IMR-90 (cell line): ENCODE measurements around the gene RAP1GAP. TPM values are rescaled to one million over a fixed set of nuclear protein-coding genes. Genes with fewer than 3 reads are reported as not detected.

Source experiments
- ATAC-seq: fragments of 200-7000 bp; cut with Tn5 transposase; 2 replicates; pipeline ENCODE4 v1.9.1; 2020; ENCODE audit warnings: low read depth, mild to moderate bottlenecking, moderate library complexity
- BruUV-seq: library from RNA; stranded (reverse); fragments of 400-500 nt; replicated peaks from 2 replicates; lab custom pipeline; 2021; lab: Mats Ljungman, UMichigan
- CTCF ChIA-PET: fragments of 300-600 bp; formaldehyde crosslinking; extraction: SDS; loops from one replicate; lab custom pipeline; 2021; ENCODE audit warnings: antibody characterized with exemption; lab: Yijun Ruan, JAX
- POLR2A ChIA-PET: fragments of 300-600 bp; sonication (Branson Sonifier 250); formaldehyde crosslinking; loops from one replicate; lab custom pipeline; 2022; ENCODE audit warnings: antibody characterized with exemption; ENCODE audit not compliant: unreplicated experiment; lab: Charles Lee
- DNase-seq: peaks from one replicate; pipeline ENCODE4 v3.0.0; 2013
- H2AFZ ChIP-seq: replicated peaks from 2 replicates; pipeline ENCODE3; 2013; ENCODE audit warnings: low read length, mild to moderate bottlenecking; ENCODE audit not compliant: poor library complexity
- H2AK5ac ChIP-seq: 2 replicates; pipeline ENCODE4 v1.6.1; 2013; ENCODE audit warnings: low read depth, low read length, inconsistent platforms
- H2AK9ac ChIP-seq: replicated peaks from 2 replicates; pipeline ENCODE3; 2013; ENCODE audit warnings: mild to moderate bottlenecking, low read depth, low read length, moderate library complexity; ENCODE audit not compliant: poor library complexity
- H2BK120ac ChIP-seq: 2 replicates; pipeline ENCODE4 v1.6.1; 2013; ENCODE audit warnings: low read depth, low read length, inconsistent platforms
- H2BK15ac ChIP-seq: 3 replicates; pipeline ENCODE4 v1.6.1; 2013; ENCODE audit warnings: low read depth, low read length, inconsistent platforms
- H2BK20ac ChIP-seq: 2 replicates; pipeline ENCODE4 v1.6.1; 2013; ENCODE audit warnings: low read depth, mild to moderate bottlenecking, inconsistent platforms, low read length, moderate library complexity
- H2BK5ac ChIP-seq: 2 replicates; pipeline ENCODE4 v1.6.1; 2013; ENCODE audit warnings: mild to moderate bottlenecking, low read depth, low read length, inconsistent platforms; ENCODE audit not compliant: poor library complexity, severe bottlenecking
- H3K14ac ChIP-seq: replicated peaks from 2 replicates; pipeline ENCODE4 v1.6.1; 2013; ENCODE audit warnings: low read depth, low read length, inconsistent platforms
- H3K18ac ChIP-seq: 2 replicates; pipeline ENCODE4 v1.6.1; 2013; ENCODE audit warnings: low read depth, low read length, control low read depth
- H3K23ac ChIP-seq: 2 replicates; pipeline ENCODE4 v1.6.1; 2013; ENCODE audit warnings: low read depth, low read length, inconsistent platforms
- H3K27ac ChIP-seq: 2 replicates; pipeline ENCODE4 v1.5.1; 2013; ENCODE audit warnings: mild to moderate bottlenecking, control low read depth, low read length; ENCODE audit not compliant: insufficient read depth
- H3K27me3 ChIP-seq: 2 replicates; pipeline ENCODE4 v1.6.1; 2013; ENCODE audit warnings: low read length; ENCODE audit not compliant: control insufficient read depth, insufficient read depth
- H3K36me3 ChIP-seq: 2 replicates; pipeline ENCODE4 v1.6.1; 2013; ENCODE audit warnings: low read length, mixed read lengths; ENCODE audit not compliant: control insufficient read depth, insufficient read depth
- H3K4ac ChIP-seq: 2 replicates; pipeline ENCODE4 v1.6.1; 2013; ENCODE audit warnings: low read depth, low read length, inconsistent platforms
- H3K4me1 ChIP-seq: 2 replicates; pipeline ENCODE4 v1.6.1; 2013; ENCODE audit warnings: low read length, mixed read lengths; ENCODE audit not compliant: control insufficient read depth, insufficient read depth
- H3K4me2 ChIP-seq: 2 replicates; pipeline ENCODE4 v1.6.1; 2013; ENCODE audit warnings: low read depth, mild to moderate bottlenecking, control low read depth, low read length, moderate library complexity
- H3K4me3 ChIP-seq: 2 replicates; pipeline ENCODE4 v1.5.1; 2013; ENCODE audit warnings: low read depth, mild to moderate bottlenecking, control low read depth, low read length, moderate library complexity; ENCODE audit not compliant: insufficient read depth
- H3K56ac ChIP-seq: 2 replicates; pipeline ENCODE4 v1.6.1; 2013; ENCODE audit warnings: low read length, inconsistent platforms; ENCODE audit not compliant: insufficient read depth; ENCODE audit errors: extremely low read depth
- H3K79me1 ChIP-seq, 2 experiments: 2 replicates each; pipeline ENCODE4 v1.6.1; 2013; ENCODE audit warnings: low read length in 2 of 2, inconsistent platforms in 1 of 2, low read depth in 1 of 2
- H3K9ac ChIP-seq: 2 replicates; pipeline ENCODE4 v1.6.1; 2013; ENCODE audit warnings: low read depth, low read length, control low read depth
- H3K9me1 ChIP-seq: 2 replicates; pipeline ENCODE4 v1.6.1; 2013; ENCODE audit warnings: low read length, inconsistent platforms; ENCODE audit not compliant: insufficient read depth
- H3K9me3 ChIP-seq: 2 replicates; pipeline ENCODE4 v1.6.1; 2013; ENCODE audit warnings: low read length; ENCODE audit not compliant: control insufficient read depth, insufficient read depth
- H4K20me1 ChIP-seq: 2 replicates; pipeline ENCODE4 v1.6.1; 2013; ENCODE audit warnings: low read length, inconsistent platforms; ENCODE audit not compliant: insufficient read depth
- H4K5ac ChIP-seq: 2 replicates; pipeline ENCODE4 v1.6.1; 2013; ENCODE audit warnings: mild to moderate bottlenecking, low read depth, low read length, control low read depth
- H4K8ac ChIP-seq, 2 experiments: 2 replicates each; pipeline ENCODE4 v1.6.1; 2013; ENCODE audit warnings: low read depth in 2 of 2, low read length in 2 of 2, control low read depth in 1 of 2, inconsistent platforms in 1 of 2
- H4K91ac ChIP-seq: 2 replicates; pipeline ENCODE4 v1.6.1; 2013; ENCODE audit warnings: low read depth, low read length, inconsistent platforms; ENCODE audit not compliant: insufficient read depth
- BHLHE40 ChIP-seq: fragments of 150-350 bp; IDR thresholded peaks from 2 replicates; pipeline ENCODE4 v1.6.1; 2016; ENCODE audit warnings: mild to moderate bottlenecking, low read depth, low read length
- CEBPB ChIP-seq: IDR thresholded peaks from 2 replicates; pipeline ENCODE4 v1.6.1; 2012; ENCODE audit warnings: low read depth, low read length, improper control_type of control experiment
- CHD1 ChIP-seq: IDR thresholded peaks from 2 replicates; pipeline ENCODE4 v1.6.1; 2012; ENCODE audit warnings: low read depth, low read length, improper control_type of control experiment
- FOS ChIP-seq: fragments of 150-350 bp; IDR thresholded peaks from 2 replicates; pipeline ENCODE4 v1.6.1; 2016; ENCODE audit warnings: low read depth, low read length
- MAFK ChIP-seq: IDR thresholded peaks from 2 replicates; pipeline ENCODE4 v1.6.1; 2012; ENCODE audit warnings: low read depth, low read length, improper control_type of control experiment
- MAZ ChIP-seq: IDR thresholded peaks from 2 replicates; pipeline ENCODE4 v1.6.1; 2012; ENCODE audit warnings: low read depth, mild to moderate bottlenecking, low read length, improper control_type of control experiment, moderate library complexity, borderline replicate concordance
- MXI1 ChIP-seq: IDR thresholded peaks from 2 replicates; pipeline ENCODE4 v1.6.1; 2012; ENCODE audit warnings: low read depth, mild to moderate bottlenecking, low read length, moderate library complexity, borderline replicate concordance
- NFE2L2 ChIP-seq: fragments of 150-350 bp; IDR thresholded peaks from 2 replicates; pipeline ENCODE4 v1.6.1; 2016; ENCODE audit warnings: low read depth, mild to moderate bottlenecking, low read length
- POLR2A ChIP-seq: IDR thresholded peaks from 2 replicates; pipeline ENCODE4 v1.6.1; 2012; ENCODE audit warnings: mild to moderate bottlenecking, low read depth, low read length
- RAD21 ChIP-seq: IDR thresholded peaks from 2 replicates; pipeline ENCODE4 v1.6.1; 2012; ENCODE audit warnings: low read length, improper control_type of control experiment
- RFX5 ChIP-seq: IDR thresholded peaks from 2 replicates; pipeline ENCODE4 v1.8.0; 2012; ENCODE audit warnings: low read depth, mild to moderate bottlenecking, low read length, moderate library complexity
- SMC3 ChIP-seq: fragments of 150-350 bp; IDR thresholded peaks from 2 replicates; pipeline ENCODE4 v1.6.1; 2016; ENCODE audit warnings: low read depth, mild to moderate bottlenecking, antibody characterized with exemption, low read length, moderate library complexity
- WGBS, 2 experiments: methylation state at CpG; one replicate each; pipeline versions ENCODE4 v1.1.5 to v1.1.7; 2013; ENCODE audit warnings: missing lambda C conversion rate in 2 of 2; ENCODE audit not compliant: insufficient read length in 1 of 2; ENCODE audit errors: extremely low coverage in 2 of 2; 5-methylcytosine and 5-hydroxymethylcytosine counted together
- dilution Hi-C: fragments of 300-500 bp; cut with HindIII; formaldehyde crosslinking; loops from one replicate; pipeline ENCODE4 v1.14.3; 2018; ENCODE audit warnings: low sequenced_read_pairs; ENCODE audit not compliant: unreplicated experiment
- in situ Hi-C: fragments of 300-500 bp; cut with MboI; formaldehyde crosslinking; loops from 3 replicates; pipeline ENCODE4 v1.14.3; 2019; ENCODE audit warnings: low sequenced_read_pairs, inconsistent platforms, mixed read lengths
- intact Hi-C: fragments of 100-400 bp; cut with micrococcal nuclease; formaldehyde crosslinking; loops from 2 replicates; pipeline ENCODE4 v1.10.0; 2022
- polyA plus RNA-seq, 3 experiments: library from polyadenylated mRNA; depleted of rRNA; stranded (reverse); fragments of >200 nt; gene quantifications; 2 replicates each; pipeline ENCODE4 v1.2.3, GENCODE V29; 2012; ENCODE audit warnings: low replicate concordance in 1 of 3
- total RNA-seq: library from RNA; depleted of rRNA; stranded (reverse); fragments of >200 nt; gene quantifications from 2 replicates; pipeline ENCODE4 v1.2.3, GENCODE V29; 2012
- TF ChIP-seq, protein P1 (sequence below): conservative IDR thresholded peaks from 2 replicates; pipeline ENCODE4 v1.5.1; 2012; ENCODE audit warnings: mild to moderate bottlenecking, low read depth, low read length, improper control_type of control experiment
- TF ChIP-seq, protein P2 (sequence below): fragments of 150-350 bp; IDR thresholded peaks from 2 replicates; pipeline ENCODE4 v1.6.1; 2017; ENCODE audit warnings: mild to moderate bottlenecking, antibody characterized with exemption, low read length, low read depth
- TF ChIP-seq, protein P3 (sequence below): fragments of 150-350 bp; IDR thresholded peaks from 2 replicates; pipeline ENCODE4 v1.6.1; 2016; ENCODE audit warnings: low read depth, mild to moderate bottlenecking, low read length, moderate library complexity, borderline replicate concordance

The RAP1GAP gene
- total and polyA plus RNA-seq, 2 of the 4 experiments (the other 2 are of a cell fraction), result under 0.01 to 0.10 TPM

DNA sequence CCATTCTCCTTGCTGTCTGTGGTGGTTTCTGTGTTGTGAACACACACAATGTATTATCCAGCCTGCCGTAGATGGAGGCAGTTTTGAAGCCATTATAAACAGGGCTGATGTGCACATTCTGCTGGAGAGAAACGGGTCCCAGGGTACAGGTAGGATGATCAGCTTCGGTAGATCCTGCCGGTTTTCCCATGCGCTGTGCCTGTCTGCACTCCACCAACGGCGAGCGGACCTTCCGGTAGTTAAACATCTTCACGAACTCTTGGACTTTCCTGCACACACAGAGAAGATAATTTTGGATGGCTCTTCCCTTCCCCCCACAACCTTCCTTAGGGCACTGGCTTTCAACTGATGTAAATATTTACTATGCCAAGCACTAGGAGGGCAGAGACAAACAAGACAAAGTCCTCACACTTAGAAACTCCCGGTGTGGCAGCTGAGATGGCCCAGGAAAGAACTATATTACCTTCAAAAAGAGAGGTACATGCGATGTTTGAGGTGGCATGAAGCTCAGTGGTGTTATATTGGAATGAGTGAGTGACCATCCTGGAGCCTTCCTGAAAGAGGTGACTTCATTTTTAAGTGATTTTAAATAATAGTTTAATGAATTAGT lies 118.2 kb downstream of the RAP1GAP start:
- Histone ChIP-seq H2BK120ac (peak overlapping the region; percentile 52; the same call in 1 of the 2 replicates), H4K8ac (peak overlapping the region in 1 of 2 experiments; percentile 42; a peak in 1 of 4 replicates), H3K9me1 (peaks cover 11% of the 10 kb centered on the region), H2BK5ac (no peak overlapping the region), H4K20me1 (no peaks in the 10 kb centered on the region), H3K4me3 (no peak overlapping the region), H3K79me1 (no peaks in the 10 kb centered on the region), H3K56ac (no peak overlapping the region), H3K9ac (no peak overlapping the region), H4K91ac (no peak overlapping the region), H2AK9ac (peak overlapping the region; percentile 29), H3K36me3 (no peaks in the 10 kb centered on the region), H2AK5ac (peak overlapping the region; percentile 41), H3K18ac (peak overlapping the region; percentile 45; the same call in 1 of the 2 replicates), H3K9me3 (no peaks in the 10 kb centered on the region), H2BK15ac (peak overlapping the region; percentile 33; the same call in 1 of the 3 replicates), H3K27ac (no peak overlapping the region), H3K14ac (peak overlapping the region; percentile 10), H3K23ac (peak overlapping the region; percentile 36; the same call in 1 of the 2 replicates), H2BK20ac (peak overlapping the region; percentile 73; the same call in 1 of the 2 replicates), H3K4me2 (no peak overlapping the region), H2AFZ (peak overlapping the region; percentile 29), H3K4ac (peak overlapping the region; percentile 66), H4K5ac (no peak overlapping the region), H3K4me1 (peaks cover 13% of the 10 kb centered on the region), H3K27me3 (peaks cover 3% of the 10 kb centered on the region; the same call in 1 of the 2 replicates)
- intact Hi-C loops (no loop called here), dilution Hi-C loops (no loop called here), in situ Hi-C loops (no loop called here)
- TF ChIP-seq, protein P1, sequence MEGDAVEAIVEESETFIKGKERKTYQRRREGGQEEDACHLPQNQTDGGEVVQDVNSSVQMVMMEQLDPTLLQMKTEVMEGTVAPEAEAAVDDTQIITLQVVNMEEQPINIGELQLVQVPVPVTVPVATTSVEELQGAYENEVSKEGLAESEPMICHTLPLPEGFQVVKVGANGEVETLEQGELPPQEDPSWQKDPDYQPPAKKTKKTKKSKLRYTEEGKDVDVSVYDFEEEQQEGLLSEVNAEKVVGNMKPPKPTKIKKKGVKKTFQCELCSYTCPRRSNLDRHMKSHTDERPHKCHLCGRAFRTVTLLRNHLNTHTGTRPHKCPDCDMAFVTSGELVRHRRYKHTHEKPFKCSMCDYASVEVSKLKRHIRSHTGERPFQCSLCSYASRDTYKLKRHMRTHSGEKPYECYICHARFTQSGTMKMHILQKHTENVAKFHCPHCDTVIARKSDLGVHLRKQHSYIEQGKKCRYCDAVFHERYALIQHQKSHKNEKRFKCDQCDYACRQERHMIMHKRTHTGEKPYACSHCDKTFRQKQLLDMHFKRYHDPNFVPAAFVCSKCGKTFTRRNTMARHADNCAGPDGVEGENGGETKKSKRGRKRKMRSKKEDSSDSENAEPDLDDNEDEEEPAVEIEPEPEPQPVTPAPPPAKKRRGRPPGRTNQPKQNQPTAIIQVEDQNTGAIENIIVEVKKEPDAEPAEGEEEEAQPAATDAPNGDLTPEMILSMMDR, result no peak
- TF ChIP-seq, protein P2, sequence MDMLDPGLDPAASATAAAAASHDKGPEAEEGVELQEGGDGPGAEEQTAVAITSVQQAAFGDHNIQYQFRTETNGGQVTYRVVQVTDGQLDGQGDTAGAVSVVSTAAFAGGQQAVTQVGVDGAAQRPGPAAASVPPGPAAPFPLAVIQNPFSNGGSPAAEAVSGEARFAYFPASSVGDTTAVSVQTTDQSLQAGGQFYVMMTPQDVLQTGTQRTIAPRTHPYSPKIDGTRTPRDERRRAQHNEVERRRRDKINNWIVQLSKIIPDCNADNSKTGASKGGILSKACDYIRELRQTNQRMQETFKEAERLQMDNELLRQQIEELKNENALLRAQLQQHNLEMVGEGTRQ, result no peak
- TF ChIP-seq CHD1, result no peak
- no peak for TF ChIP-seq MAFK
- no peak for TF ChIP-seq FOS
- TF ChIP-seq SMC3, result no peak
- TF ChIP-seq CEBPB, result no peak
- no peak for TF ChIP-seq RFX5
- TF ChIP-seq MAZ, result no peak
- no peak for TF ChIP-seq POLR2A
- TF ChIP-seq NFE2L2, result no peak
- TF ChIP-seq, protein P3, sequence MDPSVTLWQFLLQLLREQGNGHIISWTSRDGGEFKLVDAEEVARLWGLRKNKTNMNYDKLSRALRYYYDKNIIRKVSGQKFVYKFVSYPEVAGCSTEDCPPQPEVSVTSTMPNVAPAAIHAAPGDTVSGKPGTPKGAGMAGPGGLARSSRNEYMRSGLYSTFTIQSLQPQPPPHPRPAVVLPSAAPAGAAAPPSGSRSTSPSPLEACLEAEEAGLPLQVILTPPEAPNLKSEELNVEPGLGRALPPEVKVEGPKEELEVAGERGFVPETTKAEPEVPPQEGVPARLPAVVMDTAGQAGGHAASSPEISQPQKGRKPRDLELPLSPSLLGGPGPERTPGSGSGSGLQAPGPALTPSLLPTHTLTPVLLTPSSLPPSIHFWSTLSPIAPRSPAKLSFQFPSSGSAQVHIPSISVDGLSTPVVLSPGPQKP, result no peak
- no peak for TF ChIP-seq BHLHE40
- no peak for TF ChIP-seq MXI1
- no peak for TF ChIP-seq RAD21
- CTCF ChIA-PET, result no interaction called here
- no CpG with 5 or more reads among the region's 12 CpGs for WGBS, 2 experiments
- no peak for ATAC-seq
- DNase-seq, result no peak
- POLR2A ChIA-PET, result no interaction called here
- no TSS peak for BruUV-seq
